GM11168 (cell line): Measurements from ENCODE around the gene FYB2.
"Not testable (repeated sequence)": the region's sequence is repeated elsewhere in the genome, so short reads cannot be mapped to it uniquely, and the experiment has no call there.

ENCODE experiments used
- in situ Hi-C: fragments of 300-500 bp; cut with MboI; formaldehyde crosslinking; loops from one replicate; pipeline ENCODE4 v1.12.0; 2022; ENCODE audit warnings: low sequenced_read_pairs; ENCODE audit not compliant: unreplicated experiment

The FYB2 gene

GRCh38 chr1:56798053-56798471 is 21.1 kb downstream of the FYB2 start:
- in situ Hi-C loops, result no loop called here

DNA sequence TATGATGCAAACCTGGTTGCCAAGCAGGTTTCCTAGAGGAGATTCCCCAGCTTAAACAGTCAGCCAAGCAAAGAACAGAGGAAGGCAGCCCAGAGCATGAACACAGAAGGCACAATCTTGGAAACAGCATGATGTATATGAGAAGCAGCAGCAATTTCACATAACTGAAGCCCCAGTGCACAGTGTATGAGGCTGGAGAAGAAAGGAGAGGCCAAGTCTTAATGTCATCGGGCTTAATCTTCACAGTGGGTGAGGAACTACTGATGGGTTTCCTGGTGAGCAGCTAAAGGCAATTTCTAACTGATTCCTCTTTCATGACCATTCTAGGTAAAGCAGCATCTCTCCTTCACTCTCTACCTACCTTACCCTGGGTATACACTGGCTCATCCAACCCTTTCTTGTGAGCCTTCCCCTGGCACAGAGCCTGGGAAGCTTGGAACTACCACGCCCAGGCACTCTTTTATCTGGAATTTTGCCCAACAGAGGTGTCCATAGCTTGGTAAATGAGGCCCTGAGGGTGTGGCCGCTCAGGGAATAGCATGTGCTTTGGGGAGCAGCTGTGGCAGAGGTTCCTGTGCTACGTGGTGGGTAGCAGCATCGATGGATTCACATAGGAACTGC is 22.0 kb downstream of the FYB2 start:
- in situ Hi-C loops, result no loop called here

- in situ Hi-C loops, result no loop called here
These were observed 23.3 kb downstream of the FYB2 start for GRCh38 chr1:56795870-56796269.

GRCh38 chr1:56790036-56790435 is 29.2 kb downstream of the FYB2 start:
- in situ Hi-C loops, result no loop called here

GRCh38 chr1:56788588-56788987 is 30.6 kb downstream of the FYB2 start:
- in situ Hi-C loops, result no loop called here

DNA sequence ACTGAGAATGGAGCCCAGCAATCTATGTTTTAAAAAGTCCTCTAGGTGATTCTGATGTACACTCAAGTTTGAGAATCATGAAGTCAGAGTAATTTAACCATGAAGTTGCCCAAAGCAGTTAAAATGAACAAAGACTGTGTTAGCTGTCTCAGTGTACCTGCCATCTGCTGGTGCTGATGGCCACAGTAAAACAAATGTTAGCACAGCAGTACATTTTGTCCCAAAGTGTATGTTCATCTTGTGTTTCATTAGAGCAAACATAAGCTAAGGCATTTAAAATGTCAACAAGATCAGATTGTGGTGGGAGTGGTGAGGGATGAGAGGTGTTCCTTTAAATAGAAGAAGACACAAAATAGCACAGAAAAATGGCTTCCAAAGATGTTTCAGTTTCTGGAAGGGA is 31.1 kb downstream of the FYB2 start:
- in situ Hi-C loops, result no loop called here

DNA sequence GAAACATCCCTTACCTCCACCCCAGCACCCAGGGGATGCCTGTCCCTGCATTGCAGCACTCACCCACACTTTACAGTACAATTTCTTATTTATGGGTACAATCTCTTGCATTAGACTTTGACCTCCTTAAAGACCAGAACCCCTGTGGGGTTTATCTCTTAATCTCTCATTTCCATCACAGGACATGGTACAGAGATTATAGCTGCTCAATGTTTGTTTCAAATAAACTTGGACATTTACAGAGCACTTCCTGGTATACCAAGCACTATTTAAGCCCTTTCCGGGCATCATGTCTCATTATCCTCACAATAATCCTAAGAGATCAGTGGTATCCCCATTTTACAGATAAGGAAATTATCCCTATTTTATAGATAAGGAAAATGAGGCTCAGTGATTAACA is 31.9 kb downstream of the FYB2 start:
- in situ Hi-C loops, result no loop called here

- in situ Hi-C loops, result no loop called here
These were observed 36.4 kb downstream of the FYB2 start for GRCh38 chr1:56782773-56783172.

- in situ Hi-C loops, result no loop called here
These were observed 38.4 kb downstream of the FYB2 start for GRCh38 chr1:56780826-56781225.

- in situ Hi-C loops, result no loop called here
These were observed 39.0 kb downstream of the FYB2 start for GRCh38 chr1:56780128-56780750.

DNA sequence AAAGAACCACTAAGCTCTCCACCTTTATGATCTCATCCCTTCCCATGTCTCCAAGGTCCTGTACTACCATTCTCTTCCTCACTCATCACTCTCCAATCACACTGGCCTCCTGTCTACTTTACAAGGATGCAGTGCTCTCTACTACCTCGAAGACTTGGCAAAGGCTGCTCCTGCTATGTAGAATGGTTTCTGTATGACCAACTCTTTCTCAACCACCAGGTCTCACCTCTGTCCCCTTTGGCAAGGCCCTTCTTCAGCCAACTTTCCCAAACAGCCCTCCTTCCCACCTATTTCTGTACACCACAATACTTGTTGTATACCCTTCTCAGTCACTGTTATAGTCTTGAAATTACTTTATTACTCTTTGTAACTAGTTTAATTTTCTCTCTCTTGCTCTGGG is 41.2 kb downstream of the FYB2 start:
- in situ Hi-C loops, result no loop called here

- in situ Hi-C loops, result not testable (repeated sequence)
These were observed 44.5 kb downstream of the FYB2 start for GRCh38 chr1:56774732-56775131.

- in situ Hi-C loops, result no loop called here
These were observed 45.1 kb downstream of the FYB2 start for GRCh38 chr1:56774067-56774609.

DNA sequence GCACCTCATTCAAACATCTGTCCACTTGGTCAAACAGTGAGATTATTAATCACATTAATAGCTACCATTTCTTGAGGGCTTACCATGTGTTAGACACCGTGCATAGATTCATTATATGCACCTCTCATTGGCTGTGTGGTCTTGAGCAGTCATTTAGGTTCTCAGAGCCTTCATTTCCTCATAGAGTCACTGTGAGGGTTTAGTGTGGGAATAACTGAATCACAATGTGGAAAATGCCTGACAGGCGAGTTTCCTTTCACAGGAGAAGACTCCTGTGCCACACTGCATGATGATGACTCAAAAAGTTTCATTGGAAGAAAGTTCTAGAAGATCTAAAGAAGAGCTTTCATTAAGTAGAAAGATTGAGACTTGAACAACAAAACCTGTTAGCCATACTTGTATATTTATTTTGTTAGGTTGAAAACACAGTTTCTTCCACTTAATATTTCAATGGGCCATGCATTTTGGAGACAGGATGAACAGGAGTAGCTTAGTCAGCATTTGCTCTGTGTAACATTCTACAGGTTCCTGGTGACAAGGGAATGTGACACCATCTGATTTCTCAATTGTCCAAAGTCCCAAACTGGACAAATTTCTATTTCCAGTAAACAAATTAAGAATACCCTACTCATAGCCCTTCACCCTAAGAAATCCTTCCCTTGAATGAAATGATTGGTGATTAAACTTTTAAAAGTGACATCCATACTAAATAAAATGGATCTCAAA is 45.7 kb downstream of the FYB2 start:
- in situ Hi-C loops, result no loop called here

- in situ Hi-C loops, result no loop called here
These were observed 47.5 kb downstream of the FYB2 start for GRCh38 chr1:56771717-56772116.

DNA sequence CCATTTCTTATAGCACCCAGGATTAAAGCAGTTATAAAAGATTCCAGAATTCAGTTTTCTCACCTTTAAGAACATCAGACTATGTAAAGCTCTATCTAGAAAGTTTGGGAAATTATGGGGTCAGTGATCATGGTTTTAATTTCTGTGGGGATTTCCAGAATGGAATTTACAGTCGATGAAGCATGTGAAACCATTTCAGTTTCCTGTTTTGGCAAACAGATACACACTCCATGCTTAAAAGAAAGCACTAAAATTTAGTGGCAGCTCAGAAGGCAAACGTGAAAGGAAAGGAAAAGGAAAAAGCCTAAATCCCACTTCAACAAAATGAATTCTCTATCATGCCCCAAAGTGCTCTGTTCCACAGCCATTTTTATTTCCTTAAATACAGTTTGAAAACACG is 60.4 kb downstream of the FYB2 start:
- in situ Hi-C loops, result no loop called here

DNA sequence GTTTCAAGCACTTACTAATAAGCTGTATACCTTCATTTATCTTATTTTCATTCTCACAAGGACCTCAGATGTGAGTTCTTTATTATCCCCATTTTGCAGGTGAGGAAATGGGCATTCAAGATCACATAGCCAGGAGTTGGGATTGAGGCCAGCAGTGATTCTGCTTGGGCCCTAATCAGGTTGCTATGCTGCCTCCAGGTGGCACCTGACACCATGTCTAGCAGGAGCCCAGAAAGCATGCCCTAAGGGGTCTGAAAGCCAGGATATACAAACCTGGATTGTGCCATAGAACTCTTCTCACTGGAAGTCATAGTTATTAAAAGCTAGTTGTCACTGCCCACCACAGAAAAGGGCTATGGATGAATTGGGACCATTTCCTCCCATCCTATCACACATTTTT is 61.1 kb downstream of the FYB2 start:
- in situ Hi-C loops, result no loop called here

GRCh38 chr1:56755911-56756310 is 63.3 kb downstream of the FYB2 start:
- in situ Hi-C loops, result no loop called here

DNA sequence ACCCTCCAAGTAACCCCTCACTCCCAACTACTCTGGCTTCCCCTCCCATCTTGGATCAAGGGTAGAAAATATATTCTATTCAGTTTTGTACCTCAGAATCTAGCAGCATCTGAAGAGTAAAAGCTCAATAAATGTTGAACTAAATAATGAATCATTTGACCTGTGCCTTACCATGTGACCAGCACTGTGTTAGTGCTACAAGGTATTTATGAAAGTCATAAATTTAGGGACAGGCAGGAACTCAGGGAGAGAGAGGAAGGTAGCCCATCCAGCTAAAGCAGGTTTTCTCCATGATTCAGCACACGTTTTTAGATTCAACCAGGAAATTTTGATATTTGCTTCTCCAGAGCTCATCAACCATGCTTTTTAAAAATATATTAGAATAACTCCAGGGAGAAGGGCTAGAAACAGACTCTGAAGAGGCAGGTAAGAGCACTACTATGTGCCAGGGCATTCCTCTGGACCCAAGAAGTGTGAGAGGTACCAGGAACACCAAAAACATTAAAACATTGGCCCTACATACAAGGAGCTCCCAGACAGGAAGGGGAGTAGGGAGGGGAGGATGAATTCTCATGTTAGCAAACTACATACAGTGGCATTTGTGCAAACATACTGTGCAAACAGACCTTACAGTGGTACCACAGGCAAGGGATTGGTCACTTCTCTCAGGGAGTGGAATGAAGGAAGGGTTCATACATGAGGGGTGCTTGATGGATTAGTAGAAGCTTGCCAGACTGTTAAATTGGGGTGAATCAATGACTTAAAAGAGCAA is 64.3 kb downstream of the FYB2 start:
- in situ Hi-C loops, result no loop called here

- in situ Hi-C loops, result no loop called here
These were observed 74.0 kb downstream of the FYB2 start for GRCh38 chr1:56745231-56745630.

GRCh38 chr1:56728964-56729363 is 90.2 kb downstream of the FYB2 start:
- in situ Hi-C loops, result no loop called here
